ENCODE measurements around the gene TRIM10. TPM values are rescaled to one million over a fixed set of nuclear protein-coding genes. Genes with fewer than 3 reads are reported as not detected.
"Not testable (repeated sequence)": the region's sequence is repeated elsewhere in the genome, so short reads cannot be mapped to it uniquely, and the experiment has no call there.

The TRIM10 gene
- total RNA-seq, 1 experiment from 2014 or later: not detected

DNA sequence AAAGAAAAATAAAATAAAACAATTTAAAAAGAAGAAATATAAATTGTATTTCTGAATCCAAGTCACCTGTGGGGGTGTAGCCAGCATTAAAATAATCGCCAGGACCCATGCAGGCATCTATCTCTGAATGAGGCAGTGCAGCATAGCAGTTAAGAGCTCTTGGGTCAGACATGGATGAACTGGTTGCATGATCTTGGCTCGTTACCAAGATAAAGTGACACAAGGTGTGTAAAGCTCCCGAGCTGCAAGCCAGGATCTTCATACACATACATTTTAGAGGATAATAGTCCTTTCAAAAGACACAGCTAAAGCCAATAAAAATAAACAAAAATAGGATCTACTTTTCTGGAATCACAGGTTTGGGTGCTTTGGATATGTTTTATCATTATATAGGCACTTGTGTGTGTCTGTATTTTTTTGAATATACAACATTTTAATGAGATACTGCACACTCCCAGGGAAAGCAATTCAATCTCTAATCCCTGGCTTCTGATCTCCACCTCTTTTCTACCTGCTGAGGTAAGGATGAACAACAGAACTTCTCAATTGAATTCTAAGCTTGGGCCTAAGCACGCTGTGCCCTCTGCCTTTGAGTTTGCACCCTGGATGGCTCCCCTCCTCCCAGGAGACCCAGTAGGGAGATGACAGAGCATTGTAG is 8.9 kb downstream of the TRIM10 start:
- DNase-seq: no peak
- Histone ChIP-seq H3K4me3 (ENCODE audit: insufficient read depth, low read depth, low read length) (no peak overlapping the region), H3K27me3 (ENCODE audit: control insufficient read depth, insufficient read depth, low read length) (peaks cover 3% of the 10 kb centered on the region; the same call in 1 of the 2 replicates), H3K36me3 (replicated peaks; ENCODE audit: control insufficient read depth, insufficient read depth, low read length) (no peaks in the 10 kb centered on the region)

DNA sequence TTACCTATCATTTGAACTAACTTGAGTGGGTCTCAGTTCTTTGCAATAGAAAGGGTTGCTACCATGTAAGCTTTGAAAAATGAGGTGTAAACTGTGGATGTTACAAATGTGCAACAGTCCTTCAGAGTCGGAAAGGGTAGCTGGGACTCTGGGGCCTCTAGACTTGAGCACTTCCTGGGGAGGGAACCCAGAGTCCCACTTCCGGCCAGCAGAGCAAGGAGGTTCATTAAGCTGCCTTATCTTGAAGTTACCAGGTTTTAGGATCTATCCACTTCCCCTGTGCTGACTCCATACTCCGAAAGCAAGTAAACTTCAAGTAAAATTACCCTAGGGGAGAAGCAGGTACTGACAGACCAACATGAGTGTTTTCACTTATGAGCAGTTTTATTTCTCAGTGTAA is 9.4 kb downstream of the TRIM10 start:
- no peak for DNase-seq
- Histone ChIP-seq H3K36me3 (replicated peaks; ENCODE audit: control insufficient read depth, insufficient read depth, low read length) (no peaks in the 10 kb centered on the region), H3K27me3 (ENCODE audit: control insufficient read depth, insufficient read depth, low read length) (peaks cover 3% of the 10 kb centered on the region; the same call in 1 of the 2 replicates)

DNA sequence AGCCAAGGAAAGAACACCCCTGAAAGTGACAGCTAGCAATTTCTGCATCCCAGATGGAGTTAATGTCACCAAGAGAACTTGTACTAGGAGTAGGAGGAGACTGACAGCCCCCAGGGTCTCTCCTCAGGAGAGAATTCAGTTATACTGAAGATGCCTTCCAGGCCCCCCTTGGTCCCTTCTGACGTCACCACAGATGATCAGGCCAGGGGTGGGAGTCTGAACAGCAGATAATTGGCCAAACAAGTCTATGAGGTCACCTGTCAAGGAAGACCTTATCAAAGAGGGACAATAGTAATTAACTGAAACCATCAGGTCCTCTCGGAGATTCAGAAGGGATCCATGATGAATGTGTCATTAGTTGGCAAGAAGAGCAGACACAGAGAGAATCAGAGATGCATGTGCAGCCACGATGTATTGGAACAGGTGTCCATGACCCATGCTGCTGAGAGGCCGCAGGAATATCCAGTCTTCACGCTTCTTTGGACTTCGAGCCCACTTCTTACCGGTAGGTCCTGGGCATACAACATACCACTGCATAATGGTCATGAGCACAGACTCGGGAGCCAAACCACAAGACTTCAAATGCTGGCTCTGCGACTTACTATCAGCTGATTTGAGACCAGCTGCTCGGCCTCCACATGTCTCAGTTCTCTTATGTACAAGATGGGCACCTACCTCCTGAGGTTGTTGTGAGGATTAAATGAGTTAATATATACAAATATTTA is 10.2 kb downstream of the TRIM10 start:
- Histone ChIP-seq H3K4me3 (ENCODE audit: insufficient read depth, low read depth, low read length) (no peak overlapping the region), H3K36me3 (replicated peaks; ENCODE audit: control insufficient read depth, insufficient read depth, low read length) (no peaks in the 10 kb centered on the region), H3K27me3 (ENCODE audit: control insufficient read depth, insufficient read depth, low read length) (peaks cover 3% of the 10 kb centered on the region; the same call in 1 of the 2 replicates)
- DNase-seq: no peak

More for the DNA sequence above, 9.4 kb downstream of the TRIM10 start:
- H3K4me3 ChIP-seq (ENCODE audit: insufficient read depth, low read depth, low read length): no peak overlapping the region

DNA sequence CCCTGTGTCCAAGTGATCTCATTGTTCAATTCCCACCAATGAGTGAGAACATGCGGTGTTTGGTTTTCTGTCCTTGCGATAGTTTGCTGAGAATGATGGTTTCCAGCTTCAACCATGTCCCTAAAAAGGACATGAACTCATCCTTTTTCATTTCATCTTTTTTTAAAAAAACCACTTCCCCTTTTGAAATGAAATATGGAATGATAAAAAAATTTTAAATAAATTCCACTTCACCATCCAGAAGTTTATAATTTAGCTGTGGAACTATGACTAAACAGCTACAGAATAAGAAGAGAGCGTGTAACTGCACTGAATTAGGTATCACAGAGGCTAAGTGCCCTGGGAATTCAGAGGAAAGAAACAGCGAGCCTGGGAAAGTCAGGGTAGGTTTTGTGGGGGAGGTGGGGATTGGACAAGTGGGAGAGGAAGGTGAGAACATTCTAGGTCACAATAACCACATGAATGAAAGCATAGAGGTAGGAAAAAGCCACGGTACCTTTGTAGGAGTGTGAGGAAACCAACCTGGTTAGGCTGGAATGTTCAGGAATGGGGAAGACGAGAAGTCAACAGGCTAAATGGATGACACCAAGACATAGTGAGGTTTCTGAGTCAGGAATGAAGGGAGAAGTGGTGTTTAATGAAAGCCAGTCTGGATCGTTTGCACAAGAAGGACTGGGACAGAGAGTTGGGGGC is 11.0 kb downstream of the TRIM10 start:
- H3K27me3 ChIP-seq (ENCODE audit: control insufficient read depth, insufficient read depth, low read length): peaks cover 3% of the 10 kb centered on the region; the same call in 1 of the 2 replicates
- H3K36me3 ChIP-seq (replicated peaks; ENCODE audit: control insufficient read depth, insufficient read depth, low read length): no peaks in the 10 kb centered on the region
- H3K4me3 ChIP-seq (ENCODE audit: insufficient read depth, low read depth, low read length): no peak overlapping the region
- DNase-seq: no peak

DNA sequence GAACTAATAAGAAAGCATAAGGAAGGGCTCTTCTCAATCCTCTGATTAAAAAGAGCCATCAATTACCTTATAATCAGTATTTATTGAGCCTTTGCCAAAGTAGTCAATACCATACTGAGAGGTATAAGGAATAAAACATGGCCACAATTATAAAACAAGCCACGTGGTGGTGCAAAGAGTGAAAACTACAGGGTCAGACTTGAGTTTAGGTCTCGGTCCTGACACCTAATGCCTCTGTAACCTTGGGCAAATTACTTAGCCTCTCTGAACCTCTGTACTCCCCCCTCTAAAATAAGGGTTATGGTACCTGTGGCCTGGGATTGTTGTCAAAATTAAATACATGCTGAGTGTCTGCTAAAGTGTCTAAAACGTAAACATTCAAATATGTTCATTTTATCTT is 11.8 kb downstream of the TRIM10 start:
- no peak for DNase-seq
- Histone ChIP-seq H3K27me3 (ENCODE audit: control insufficient read depth, insufficient read depth, low read length) (peaks cover 5% of the 10 kb centered on the region), H3K4me3 (ENCODE audit: insufficient read depth, low read depth, low read length) (no peak overlapping the region), H3K36me3 (replicated peaks; ENCODE audit: control insufficient read depth, insufficient read depth, low read length) (no peaks in the 10 kb centered on the region)

DNA sequence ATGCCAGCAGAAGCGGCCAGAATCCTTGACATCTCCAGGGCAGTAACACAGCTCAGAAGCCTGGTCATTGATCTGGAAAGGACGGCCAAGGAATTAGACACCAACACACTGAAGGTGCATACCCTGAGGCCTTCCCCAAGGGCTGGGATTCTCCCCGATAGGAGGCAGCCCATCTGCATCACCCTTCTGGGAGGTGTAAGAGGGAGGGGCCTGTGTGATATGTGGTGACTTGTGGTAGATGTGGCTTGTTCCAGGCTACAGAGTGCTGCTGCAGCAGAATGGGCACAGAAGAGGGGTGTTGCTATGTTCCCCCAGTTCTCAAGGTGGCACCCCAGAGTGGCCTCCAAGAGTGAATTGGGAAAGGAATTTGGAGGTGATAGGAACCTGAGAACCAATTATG is 13.9 kb downstream of the TRIM10 start:
- Histone ChIP-seq H3K36me3 (replicated peaks; ENCODE audit: control insufficient read depth, insufficient read depth, low read length) (no peaks in the 10 kb centered on the region), H3K4me3 (ENCODE audit: insufficient read depth, low read depth, low read length) (no peak overlapping the region), H3K27me3 (ENCODE audit: control insufficient read depth, insufficient read depth, low read length) (peaks cover 3% of the 10 kb centered on the region)
- DNase-seq: no peak

DNA sequence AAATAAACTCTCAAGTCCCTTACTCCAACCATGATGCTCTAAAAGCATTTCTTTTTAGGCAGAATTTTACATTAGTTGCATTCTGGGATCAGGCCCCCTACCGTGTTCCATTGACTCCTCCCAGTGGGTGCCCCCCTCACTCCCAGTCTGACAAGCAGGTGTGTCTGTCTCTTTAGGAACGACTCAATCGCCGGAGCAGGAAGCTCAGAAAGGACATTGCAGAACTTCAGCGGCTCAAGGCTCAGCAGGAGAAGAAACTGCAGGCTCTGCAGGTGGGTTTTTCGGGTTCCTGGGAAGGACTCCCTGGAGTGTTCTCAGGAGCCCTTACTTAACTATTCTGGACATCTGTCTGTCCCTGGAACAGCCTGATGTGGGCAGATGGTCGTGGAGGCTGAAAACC is 15.2 kb downstream of the TRIM10 start:
- peaks cover 3% of the 10 kb centered on the region for H3K27me3 ChIP-seq (ENCODE audit: control insufficient read depth, insufficient read depth, low read length)
- H3K36me3 ChIP-seq (replicated peaks; ENCODE audit: control insufficient read depth, insufficient read depth, low read length): no peaks in the 10 kb centered on the region
- no peak overlapping the region for H3K4me3 ChIP-seq (ENCODE audit: insufficient read depth, low read depth, low read length)
- DNase-seq: peak; percentile 67

DNA sequence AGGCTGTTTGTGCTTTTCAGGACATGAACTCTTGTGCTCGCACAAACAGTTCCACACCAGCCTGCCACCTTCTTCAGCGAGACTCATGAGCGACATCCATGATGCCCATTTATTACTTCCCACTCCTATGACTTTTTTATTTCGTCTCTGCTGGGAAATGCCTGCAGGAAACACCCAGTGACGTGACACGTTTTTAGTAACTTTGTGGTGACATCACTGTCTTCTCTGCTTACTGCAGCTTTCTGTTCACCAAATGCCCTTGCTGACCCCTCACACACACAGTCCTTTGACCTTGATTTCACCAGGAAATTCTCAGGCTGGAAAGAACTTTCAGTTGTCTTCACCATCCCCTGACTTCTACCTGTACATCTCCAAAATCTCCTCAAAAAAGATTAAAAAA is 16.2 kb downstream of the TRIM10 start:
- DNase-seq: no peak
- H3K36me3 ChIP-seq (replicated peaks; ENCODE audit: control insufficient read depth, insufficient read depth, low read length): no peaks in the 10 kb centered on the region
- H3K27me3 ChIP-seq (ENCODE audit: control insufficient read depth, insufficient read depth, low read length): peaks cover 2% of the 10 kb centered on the region
- no peak overlapping the region for H3K4me3 ChIP-seq (ENCODE audit: insufficient read depth, low read depth, low read length)

DNA sequence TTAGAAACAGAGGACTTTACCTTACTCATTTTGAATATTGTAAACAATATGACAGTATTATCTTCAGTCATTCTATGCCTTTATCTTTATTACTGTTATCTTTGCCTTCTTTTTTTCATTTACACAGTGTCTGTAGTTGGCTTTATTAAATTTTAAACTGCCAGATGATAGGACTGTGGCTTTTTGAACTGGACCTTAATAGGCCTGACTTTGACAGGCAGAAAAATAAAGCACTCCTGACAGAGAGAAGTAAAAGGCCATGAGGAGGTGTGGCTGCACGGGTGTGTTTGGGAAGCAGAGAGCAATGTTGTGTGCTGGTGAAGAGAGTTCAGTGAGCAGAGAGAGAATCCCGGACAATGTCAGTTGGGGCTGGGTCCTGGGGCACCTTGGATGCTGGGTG is 17.2 kb downstream of the TRIM10 start:
- Histone ChIP-seq H3K27me3 (ENCODE audit: control insufficient read depth, insufficient read depth, low read length) (peaks cover 2% of the 10 kb centered on the region), H3K4me3 (ENCODE audit: insufficient read depth, low read depth, low read length) (no peak overlapping the region), H3K36me3 (replicated peaks; ENCODE audit: control insufficient read depth, insufficient read depth, low read length) (no peaks in the 10 kb centered on the region)
- no peak for DNase-seq

DNA sequence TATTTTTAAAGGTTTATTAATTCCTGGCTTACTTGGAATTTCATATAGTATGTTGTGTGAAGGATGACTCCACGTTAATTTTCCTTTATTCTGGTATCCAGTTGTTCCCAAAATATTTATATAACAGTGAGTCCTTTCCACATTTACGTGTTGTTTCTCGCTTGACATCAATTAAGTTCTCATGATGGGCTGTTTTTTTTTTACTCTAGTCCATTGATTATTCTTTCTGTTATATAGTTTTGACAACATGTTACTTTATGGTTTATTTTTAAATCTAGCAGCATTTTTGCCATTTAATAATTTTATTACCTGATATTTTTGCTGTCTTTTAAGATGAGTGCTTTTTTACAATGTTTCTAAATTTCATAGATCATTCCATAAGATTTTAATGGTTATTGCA is 18.3 kb downstream of the TRIM10 start:
- Histone ChIP-seq H3K4me3 (ENCODE audit: insufficient read depth, low read depth, low read length) (no peak overlapping the region), H3K36me3 (replicated peaks; ENCODE audit: control insufficient read depth, insufficient read depth, low read length) (no peaks in the 10 kb centered on the region), H3K27me3 (ENCODE audit: control insufficient read depth, insufficient read depth, low read length) (peaks cover 2% of the 10 kb centered on the region)
- DNase-seq: no peak

DNA sequence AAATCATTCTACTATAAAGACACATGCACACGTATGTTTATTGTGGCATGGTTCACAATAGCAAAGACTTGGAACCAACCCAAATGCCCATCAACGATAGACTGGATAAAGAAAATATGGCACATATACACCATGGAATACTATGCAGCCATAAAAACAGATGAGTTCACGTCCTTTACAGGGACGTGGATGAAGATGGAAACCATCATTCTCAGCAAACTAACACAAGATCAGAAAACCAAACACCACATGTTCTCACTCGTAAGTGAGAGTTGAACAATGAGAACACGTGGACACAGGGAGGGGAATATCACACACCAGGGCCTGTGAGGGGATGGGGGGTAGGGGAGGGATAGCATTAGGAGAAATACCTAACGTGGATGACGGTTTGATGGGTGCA is 20.8 kb downstream of the TRIM10 start:
- not testable (repeated sequence) for DNase-seq; H3K4me3 ChIP-seq (ENCODE audit: insufficient read depth, low read depth, low read length); H3K36me3 ChIP-seq (replicated peaks; ENCODE audit: control insufficient read depth, insufficient read depth, low read length); H3K27me3 ChIP-seq (ENCODE audit: control insufficient read depth, insufficient read depth, low read length)

DNA sequence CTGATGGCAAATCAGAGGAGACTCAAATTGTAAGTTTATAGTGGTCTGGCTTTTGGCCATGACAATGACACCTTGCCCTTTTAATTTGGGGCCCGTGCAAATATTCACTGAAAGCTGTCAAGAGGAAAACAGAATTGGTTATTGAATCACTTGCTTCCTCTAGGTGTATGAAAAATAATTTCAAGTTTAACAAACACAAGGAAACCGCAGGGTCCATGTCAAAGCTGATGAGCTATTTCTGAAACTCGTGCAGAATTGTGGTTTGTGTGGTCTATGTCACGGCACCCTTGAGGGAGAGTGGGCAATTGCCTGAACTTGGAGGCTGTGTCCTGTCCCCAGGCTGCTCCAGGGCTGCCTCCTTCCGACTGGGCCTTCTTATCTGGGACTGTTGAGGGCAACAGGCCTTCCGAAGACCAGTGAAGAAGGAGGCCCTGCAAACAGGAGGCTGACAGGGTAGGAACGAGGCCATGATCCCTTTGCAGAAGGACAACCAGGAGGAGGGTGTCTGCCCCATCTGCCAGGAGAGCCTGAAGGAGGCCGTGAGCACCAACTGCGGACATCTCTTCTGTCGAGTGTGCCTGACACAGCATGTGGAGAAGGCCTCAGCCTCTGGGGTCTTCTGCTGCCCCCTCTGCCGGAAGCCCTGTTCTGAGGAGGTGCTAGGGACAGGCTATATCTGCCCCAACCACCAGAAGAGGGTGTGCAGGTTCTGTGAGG is 24.3 kb downstream of the TRIM10 start:
- peaks cover 6% of the 10 kb centered on the region for H3K27me3 ChIP-seq (ENCODE audit: control insufficient read depth, insufficient read depth, low read length)
- no peaks in the 10 kb centered on the region for H3K36me3 ChIP-seq (replicated peaks; ENCODE audit: control insufficient read depth, insufficient read depth, low read length)
- DNase-seq: no peak
- H3K4me3 ChIP-seq (ENCODE audit: insufficient read depth, low read depth, low read length): no peak overlapping the region

DNA sequence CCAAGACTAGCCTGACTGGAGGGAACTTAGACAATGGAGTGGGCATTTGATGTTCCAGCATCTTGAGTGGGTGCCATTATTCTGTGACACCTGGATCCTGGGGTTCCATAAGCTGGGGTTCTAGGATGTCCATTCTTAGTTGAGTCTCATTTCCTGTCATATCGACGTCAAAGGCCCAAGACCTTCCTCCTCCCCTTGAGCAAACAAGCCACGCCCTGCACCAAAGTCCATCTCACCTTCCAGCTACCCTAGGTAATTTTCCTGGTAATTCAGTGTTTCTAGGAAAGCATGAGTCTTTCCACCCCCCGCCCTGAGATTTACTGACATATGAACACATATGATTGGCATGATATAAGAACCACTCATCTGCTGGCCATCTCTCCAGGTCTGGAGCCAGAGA is 25.3 kb downstream of the TRIM10 start, which contains the start of gene TRIM40:
Gene TRIM40 (plus strand): TSS at position 384 of the 400 bp plus-strand sequence. CDS start 897 bp downstream, outside the sequence.
- no peak for DNase-seq
- H3K4me3 ChIP-seq (ENCODE audit: insufficient read depth, low read depth, low read length): no peak within 1 kb of the TSS
- peaks cover 12% of the 10 kb centered on the region for H3K27me3 ChIP-seq (ENCODE audit: control insufficient read depth, insufficient read depth, low read length)
- H3K36me3 ChIP-seq (replicated peaks; ENCODE audit: control insufficient read depth, insufficient read depth, low read length): no peaks in the 10 kb centered on the region

DNA sequence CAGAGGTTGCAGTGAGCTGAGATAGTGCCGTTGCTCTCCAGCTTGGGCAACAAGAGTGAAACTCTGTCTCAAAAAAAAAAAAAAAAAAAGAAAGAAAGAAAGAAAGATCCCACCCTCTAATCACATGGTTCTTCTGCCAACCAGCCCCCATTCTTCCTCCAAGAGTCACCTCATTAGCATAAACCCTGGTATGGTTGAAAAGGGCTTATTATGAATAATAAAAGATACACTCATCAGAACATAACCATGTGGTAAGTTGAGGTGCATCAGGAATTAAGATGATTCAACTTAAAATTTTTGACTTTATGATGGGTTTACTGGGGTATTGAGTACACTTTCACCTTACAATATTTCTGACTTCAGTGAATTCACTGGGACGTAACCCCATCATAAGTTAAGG is 25.9 kb downstream of the TRIM10 start:
- H3K27me3 ChIP-seq (ENCODE audit: control insufficient read depth, insufficient read depth, low read length): peaks cover 18% of the 10 kb centered on the region
- no peak overlapping the region for H3K4me3 ChIP-seq (ENCODE audit: insufficient read depth, low read depth, low read length)
- H3K36me3 ChIP-seq (replicated peaks; ENCODE audit: control insufficient read depth, insufficient read depth, low read length): no peaks in the 10 kb centered on the region
- DNase-seq: no peak

Measured in H7 (cell line).